Spinal cord (tissue), 10 donors: ENCODE data around the gene KIF13A. TPM values are rescaled to one million over a fixed set of nuclear protein-coding genes. Genes with fewer than 3 reads are reported as not detected.
"Not testable (repeated sequence)": the region's sequence is repeated elsewhere in the genome, so short reads cannot be mapped to it uniquely, and the experiment has no call there.

Experiments
- DNase-seq, 6 donors: peaks; one replicate each; pipeline versions ENCODE4 v3.0.0 to v3.0.0-alpha.2; 2013 to 2015; ENCODE audit warnings: low spot score in 6 of 6, low read depth in 4 of 6
- H3K27ac ChIP-seq: one replicate; pipeline ENCODE4 v1.5.1; 2013; ENCODE audit warnings: low read depth, low read length, control low read depth
- H3K27me3 ChIP-seq: one replicate; pipeline ENCODE4 v1.6.1; 2013; ENCODE audit warnings: low read length; ENCODE audit not compliant: control insufficient read depth, insufficient read depth
- H3K36me3 ChIP-seq: one replicate; pipeline ENCODE4 v1.6.1; 2013; ENCODE audit warnings: low read length; ENCODE audit not compliant: control insufficient read depth, insufficient read depth
- H3K4me1 ChIP-seq: one replicate; pipeline ENCODE4 v1.6.1; 2013; ENCODE audit warnings: low read length; ENCODE audit not compliant: control insufficient read depth, insufficient read depth
- H3K4me3 ChIP-seq: one replicate; pipeline ENCODE4 v1.5.1; 2013; ENCODE audit warnings: low read depth, low read length, control low read depth
- H3K9me3 ChIP-seq: one replicate; pipeline ENCODE4 v1.6.1; 2013; ENCODE audit warnings: low read length; ENCODE audit not compliant: control insufficient read depth, insufficient read depth
- WGBS: methylation state at CpG from one replicate; pipeline ENCODE4 v1.1.5; 2013; ENCODE audit warnings: missing lambda C conversion rate; ENCODE audit not compliant: insufficient coverage; 5-methylcytosine and 5-hydroxymethylcytosine counted together
- polyA plus RNA-seq, 2 donors: library from polyadenylated mRNA; unstranded; fragments of 120-200 nt; gene quantifications; one replicate each; pipeline ENCODE4 v1.2.1, GENCODE V29; 2013; ENCODE audit not compliant: insufficient read length in 2 of 2
- total RNA-seq, 2 donors: library from RNA; depleted of rRNA in 1 of 2; stranded (reverse); fragments of 120-200 nt in 1 of 2; fragments of >200 nt in 1 of 2; gene quantifications; one replicate each; pipeline versions ENCODE4 v1.2.3 to v1.2.4, GENCODE V29; 2013 to 2014
- donor health status: healthy.

Gene KIF13A
- total and polyA plus RNA-seq, 4 donors = 30.5 to 50.8 (median 41.2) TPM

- H3K9me3 ChIP-seq = no peaks in the 10 kb centered on the region
- peaks cover 2% of the 10 kb centered on the region for H3K4me1 ChIP-seq
- 25% methylated on average over 1 of the region's 4 CpGs for WGBS
- no peaks in the 10 kb centered on the region for H3K27me3 ChIP-seq
- DNase-seq = peak in 1 of 6 donors; percentile 14
- H3K4me3 ChIP-seq = no peak overlapping the region
- no peak overlapping the region for H3K27ac ChIP-seq
- H3K36me3 ChIP-seq = no peaks in the 10 kb centered on the region
Measured at GRCh38 chr6:17923401-17923863, 64.0 kb downstream of the KIF13A start.

- Histone ChIP-seq H3K36me3 (no peaks in the 10 kb centered on the region), H3K9me3 (no peaks in the 10 kb centered on the region), H3K4me1 (peaks cover 2% of the 10 kb centered on the region), H3K27ac (no peak overlapping the region), H3K27me3 (no peaks in the 10 kb centered on the region), H3K4me3 (no peak overlapping the region)
- no CpG with 5 or more reads among the region's 2 CpGs for WGBS
- DNase-seq = no peak
Measured at GRCh38 chr6:17921454-17921853, 66.0 kb downstream of the KIF13A start.

GRCh38 chr6:17919496-17919895, 67.9 kb downstream of the KIF13A start:
- no peaks in the 10 kb centered on the region for H3K36me3 ChIP-seq
- H3K9me3 ChIP-seq = no peaks in the 10 kb centered on the region
- 63% methylated on average over 3 of the region's 4 CpGs for WGBS
- no peak overlapping the region for H3K4me3 ChIP-seq
- no peaks in the 10 kb centered on the region for H3K27me3 ChIP-seq
- DNase-seq = peak in 1 of 6 donors; percentile 53
- peaks cover 2% of the 10 kb centered on the region for H3K4me1 ChIP-seq
- no peak overlapping the region for H3K27ac ChIP-seq

GRCh38 chr6:17917837-17918763, 69.3 kb downstream of the KIF13A start:
- no peak overlapping the region for H3K4me3 ChIP-seq
- H3K9me3 ChIP-seq = no peaks in the 10 kb centered on the region
- H3K4me1 ChIP-seq = peaks cover 2% of the 10 kb centered on the region
- H3K27ac ChIP-seq = no peak overlapping the region
- DNase-seq = no peak
- WGBS = 89% methylated on average over 3 of the region's 9 CpGs
- no peaks in the 10 kb centered on the region for H3K27me3 ChIP-seq
- H3K36me3 ChIP-seq = no peaks in the 10 kb centered on the region

GRCh38 chr6:17914651-17915050, 72.8 kb downstream of the KIF13A start:
- H3K27me3 ChIP-seq = no peaks in the 10 kb centered on the region
- no peak for DNase-seq
- H3K27ac ChIP-seq = no peak overlapping the region
- 71% methylated on average over 2 of the region's 2 CpGs for WGBS
- H3K4me1 ChIP-seq = peaks cover 2% of the 10 kb centered on the region
- H3K36me3 ChIP-seq = no peaks in the 10 kb centered on the region
- H3K4me3 ChIP-seq = no peak overlapping the region
- no peaks in the 10 kb centered on the region for H3K9me3 ChIP-seq

- DNase-seq = no peak
- Histone ChIP-seq H3K36me3 (no peaks in the 10 kb centered on the region), H3K4me3 (no peak overlapping the region), H3K4me1 (no peaks in the 10 kb centered on the region), H3K9me3 (no peaks in the 10 kb centered on the region), H3K27ac (no peak overlapping the region), H3K27me3 (no peaks in the 10 kb centered on the region)
Measured at GRCh38 chr6:17912521-17912920, 74.9 kb downstream of the KIF13A start.

GRCh38 chr6:17911656-17912055, 75.8 kb downstream of the KIF13A start:
- WGBS = 100% methylated on average over 3 of the region's 11 CpGs
- H3K27me3 ChIP-seq, H3K4me3 ChIP-seq, H3K9me3 ChIP-seq, H3K27ac ChIP-seq, DNase-seq, H3K4me1 ChIP-seq, H3K36me3 ChIP-seq: not testable (repeated sequence)

- Histone ChIP-seq H3K4me3 (no peak overlapping the region), H3K9me3 (no peaks in the 10 kb centered on the region), H3K4me1 (no peaks in the 10 kb centered on the region), H3K27me3 (no peaks in the 10 kb centered on the region), H3K27ac (no peak overlapping the region), H3K36me3 (no peaks in the 10 kb centered on the region)
- no peak for DNase-seq
- no CpG with 5 or more reads among the region's 2 CpGs for WGBS
Measured at GRCh38 chr6:17910189-17910588, 77.2 kb downstream of the KIF13A start.

GRCh38 chr6:17908831-17909230, 78.6 kb downstream of the KIF13A start:
- no peak overlapping the region for H3K4me3 ChIP-seq
- H3K36me3 ChIP-seq = no peaks in the 10 kb centered on the region
- no peaks in the 10 kb centered on the region for H3K9me3 ChIP-seq
- H3K27me3 ChIP-seq = no peaks in the 10 kb centered on the region
- H3K27ac ChIP-seq = no peak overlapping the region
- 80% methylated on average over 1 of the region's 4 CpGs for WGBS
- no peaks in the 10 kb centered on the region for H3K4me1 ChIP-seq
- DNase-seq = no peak
